ENCODE measurements around the gene MED13L.

MED13L gene

DNA sequence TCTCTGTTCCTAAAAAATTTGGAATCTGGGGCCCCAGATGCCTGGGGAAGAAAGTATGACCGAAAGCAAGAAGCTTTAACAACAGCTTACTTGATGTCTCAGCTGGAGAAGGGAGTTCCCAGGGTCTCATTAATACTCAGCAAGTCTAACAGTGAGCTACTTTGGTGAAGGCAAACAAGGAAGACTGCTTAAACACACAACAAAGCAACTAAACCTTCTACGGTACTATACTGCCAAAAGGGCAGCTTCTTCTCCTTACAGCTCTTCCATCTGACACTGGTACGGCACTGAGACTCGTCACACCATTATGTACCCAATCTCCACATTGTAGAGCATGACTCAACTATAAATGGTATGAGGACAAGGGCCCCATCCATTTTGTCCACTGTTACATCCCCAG lies 213.0 kb downstream of the MED13L start:
- H3K36me3 ChIP-seq (ENCODE audit: low read length): no peaks in the 10 kb centered on the region
- TF ChIP-seq, protein P1, sequence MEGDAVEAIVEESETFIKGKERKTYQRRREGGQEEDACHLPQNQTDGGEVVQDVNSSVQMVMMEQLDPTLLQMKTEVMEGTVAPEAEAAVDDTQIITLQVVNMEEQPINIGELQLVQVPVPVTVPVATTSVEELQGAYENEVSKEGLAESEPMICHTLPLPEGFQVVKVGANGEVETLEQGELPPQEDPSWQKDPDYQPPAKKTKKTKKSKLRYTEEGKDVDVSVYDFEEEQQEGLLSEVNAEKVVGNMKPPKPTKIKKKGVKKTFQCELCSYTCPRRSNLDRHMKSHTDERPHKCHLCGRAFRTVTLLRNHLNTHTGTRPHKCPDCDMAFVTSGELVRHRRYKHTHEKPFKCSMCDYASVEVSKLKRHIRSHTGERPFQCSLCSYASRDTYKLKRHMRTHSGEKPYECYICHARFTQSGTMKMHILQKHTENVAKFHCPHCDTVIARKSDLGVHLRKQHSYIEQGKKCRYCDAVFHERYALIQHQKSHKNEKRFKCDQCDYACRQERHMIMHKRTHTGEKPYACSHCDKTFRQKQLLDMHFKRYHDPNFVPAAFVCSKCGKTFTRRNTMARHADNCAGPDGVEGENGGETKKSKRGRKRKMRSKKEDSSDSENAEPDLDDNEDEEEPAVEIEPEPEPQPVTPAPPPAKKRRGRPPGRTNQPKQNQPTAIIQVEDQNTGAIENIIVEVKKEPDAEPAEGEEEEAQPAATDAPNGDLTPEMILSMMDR (IDR thresholded peaks at IDR 0.05; ENCODE audit: insufficient read depth, low read length, poor library complexity, severe bottlenecking): no peak
- no peak for TF ChIP-seq EZH2phosphoT487 (conservative IDR thresholded peaks at IDR 0.05; ENCODE audit: low read length)
- H3F3A ChIP-seq (ENCODE audit: insufficient read depth): no peaks in the 10 kb centered on the region
- no peaks in the 10 kb centered on the region for H3K9me2 ChIP-seq (replicated peaks; ENCODE audit: insufficient read depth, low read length)
- no peak overlapping the region for H3K4me3 ChIP-seq (ENCODE audit: insufficient read depth, low read length, poor library complexity, severe bottlenecking)
- no peaks in the 10 kb centered on the region for H3K9me3 ChIP-seq (ENCODE audit: insufficient read depth, low read length)
- no peaks in the 10 kb centered on the region for H4K20me1 ChIP-seq (ENCODE audit: low read depth, low read length)
- no peaks in the 10 kb centered on the region for H3K27me3 ChIP-seq (ENCODE audit: low read length)
- H3K27ac ChIP-seq (ENCODE audit: low read depth, low read length): no peak overlapping the region
- no peak overlapping the region for H3K4me2 ChIP-seq (ENCODE audit: low read depth, low read length, poor library complexity, severe bottlenecking)
- no peak overlapping the region for H3K9ac ChIP-seq (ENCODE audit: low read length)
- H3K79me2 ChIP-seq (ENCODE audit: insufficient read depth, low read length): no peaks in the 10 kb centered on the region
- H2AFZ ChIP-seq (ENCODE audit: low read depth, low read length, severe bottlenecking): no peak overlapping the region

DNA sequence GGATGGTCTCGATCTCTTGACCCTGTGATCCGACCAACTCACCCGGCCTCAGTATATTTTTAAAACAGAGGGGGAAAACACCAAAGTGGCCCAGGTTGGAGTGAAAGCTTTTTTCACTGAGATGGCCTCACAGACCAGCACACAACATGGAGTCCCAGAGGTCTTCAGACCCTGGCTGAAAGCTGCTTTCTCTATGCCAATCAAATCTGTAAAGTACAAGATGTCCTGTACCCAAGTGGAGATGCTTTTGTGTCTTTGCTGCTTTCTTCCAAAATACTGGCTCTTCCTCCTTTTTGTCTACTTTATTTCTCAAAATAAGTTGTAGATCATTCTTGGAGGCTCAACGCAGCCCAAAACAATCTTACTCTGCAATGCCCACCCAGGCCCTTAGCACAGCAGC lies 214.8 kb downstream of the MED13L start:
- Histone ChIP-seq H3K36me3 (ENCODE audit: low read length) (no peaks in the 10 kb centered on the region), H3K9me3 (ENCODE audit: insufficient read depth, low read length) (no peaks in the 10 kb centered on the region), H3K9me2 (replicated peaks; ENCODE audit: insufficient read depth, low read length) (no peaks in the 10 kb centered on the region), H3F3A (ENCODE audit: insufficient read depth) (no peaks in the 10 kb centered on the region), H3K4me2 (ENCODE audit: low read depth, low read length, poor library complexity, severe bottlenecking) (no peak overlapping the region), H3K27ac (ENCODE audit: low read depth, low read length) (no peak overlapping the region), H3K27me3 (ENCODE audit: low read length) (no peaks in the 10 kb centered on the region), H3K4me3 (ENCODE audit: insufficient read depth, low read length, poor library complexity, severe bottlenecking) (no peak overlapping the region), H3K9ac (ENCODE audit: low read length) (no peak overlapping the region), H3K79me2 (ENCODE audit: insufficient read depth, low read length) (no peaks in the 10 kb centered on the region), H2AFZ (ENCODE audit: low read depth, low read length, severe bottlenecking) (no peak overlapping the region), H4K20me1 (ENCODE audit: low read depth, low read length) (0 out of 2 replicates have a peak, but pooled peaks cover 3% of the 10 kb centered on the region)
- TF ChIP-seq EZH2phosphoT487 (conservative IDR thresholded peaks at IDR 0.05; ENCODE audit: low read length): no peak

DNA sequence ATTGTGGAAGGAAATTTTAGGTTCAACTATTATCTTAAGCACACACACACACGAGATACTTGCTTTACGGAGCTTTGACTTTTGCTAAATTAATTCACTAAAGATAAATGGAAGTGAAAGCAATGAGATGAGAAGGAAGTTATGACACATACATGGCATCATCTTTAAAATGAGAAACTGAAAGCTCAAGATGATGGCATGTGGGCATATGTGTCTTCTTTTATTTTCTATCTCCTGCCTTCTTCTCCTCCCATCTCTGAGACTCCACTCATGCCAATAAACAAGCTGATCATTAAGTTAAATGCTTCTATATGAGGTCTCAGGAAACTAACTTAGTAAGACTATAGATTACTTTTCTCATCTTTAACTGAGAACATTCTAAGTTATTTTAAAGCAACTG lies 216.7 kb downstream of the MED13L start:
- Histone ChIP-seq H2AFZ (ENCODE audit: low read depth, low read length, severe bottlenecking) (no peak overlapping the region), H3K4me2 (ENCODE audit: low read depth, low read length, poor library complexity, severe bottlenecking) (no peak overlapping the region), H3K4me3 (ENCODE audit: insufficient read depth, low read length, poor library complexity, severe bottlenecking) (no peak overlapping the region), H3K36me3 (ENCODE audit: low read length) (no peaks in the 10 kb centered on the region), H3K9me3 (ENCODE audit: insufficient read depth, low read length) (no peaks in the 10 kb centered on the region), H3F3A (ENCODE audit: insufficient read depth) (no peaks in the 10 kb centered on the region), H4K20me1 (ENCODE audit: low read depth, low read length) (0 out of 2 replicates have a peak, but pooled peaks cover 3% of the 10 kb centered on the region), H3K79me2 (ENCODE audit: insufficient read depth, low read length) (no peaks in the 10 kb centered on the region), H3K9ac (ENCODE audit: low read length) (no peak overlapping the region), H3K27ac (ENCODE audit: low read depth, low read length) (no peak overlapping the region), H3K9me2 (replicated peaks; ENCODE audit: insufficient read depth, low read length) (no peaks in the 10 kb centered on the region), H3K27me3 (ENCODE audit: low read length) (no peaks in the 10 kb centered on the region)
- no peak for TF ChIP-seq EZH2phosphoT487 (conservative IDR thresholded peaks at IDR 0.05; ENCODE audit: low read length)
- TF ChIP-seq, protein P1 (IDR thresholded peaks at IDR 0.05; ENCODE audit: insufficient read depth, low read length, poor library complexity, severe bottlenecking): no peak

DNA sequence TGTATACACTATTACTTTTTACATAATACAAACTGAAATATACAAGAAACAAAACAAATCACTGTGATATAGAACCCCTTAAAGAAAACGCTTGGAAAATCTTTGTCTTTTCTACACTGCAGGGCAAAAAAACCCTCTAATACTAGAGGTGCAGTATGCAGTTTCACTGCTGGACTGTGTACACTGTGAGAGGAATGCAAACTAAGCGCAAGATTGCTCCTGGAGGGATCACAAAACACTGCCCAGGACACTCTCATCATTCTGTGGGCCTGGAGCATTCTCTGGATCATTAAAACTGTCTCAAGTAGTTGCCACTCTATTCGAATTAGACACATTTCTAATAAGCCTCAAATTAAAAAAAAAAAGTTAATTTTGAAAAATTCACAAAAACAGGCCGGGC lies 217.6 kb downstream of the MED13L start:
- Histone ChIP-seq H3K36me3 (ENCODE audit: low read length) (no peaks in the 10 kb centered on the region), H2AFZ (ENCODE audit: low read depth, low read length, severe bottlenecking) (no peak overlapping the region), H3F3A (ENCODE audit: insufficient read depth) (no peaks in the 10 kb centered on the region), H3K27me3 (ENCODE audit: low read length) (no peaks in the 10 kb centered on the region), H3K4me2 (ENCODE audit: low read depth, low read length, poor library complexity, severe bottlenecking) (no peak overlapping the region), H3K9me2 (replicated peaks; ENCODE audit: insufficient read depth, low read length) (no peaks in the 10 kb centered on the region), H3K4me3 (ENCODE audit: insufficient read depth, low read length, poor library complexity, severe bottlenecking) (no peak overlapping the region), H3K27ac (ENCODE audit: low read depth, low read length) (no peak overlapping the region), H3K9ac (ENCODE audit: low read length) (no peak overlapping the region), H3K9me3 (ENCODE audit: insufficient read depth, low read length) (no peaks in the 10 kb centered on the region), H4K20me1 (ENCODE audit: low read depth, low read length) (0 out of 2 replicates have a peak, but pooled peaks cover 3% of the 10 kb centered on the region), H3K79me2 (ENCODE audit: insufficient read depth, low read length) (no peaks in the 10 kb centered on the region)
- TF ChIP-seq, protein P1 (IDR thresholded peaks at IDR 0.05; ENCODE audit: insufficient read depth, low read length, poor library complexity, severe bottlenecking): no peak
- no peak for TF ChIP-seq EZH2phosphoT487 (conservative IDR thresholded peaks at IDR 0.05; ENCODE audit: low read length)

All from SU-DHL-6 (cell line).